ENCODE data around the gene PDZRN4.

Gene PDZRN4

GRCh38 chr12:41515953-41516352 lies 327.8 kb downstream of the PDZRN4 start:
- TF ChIP-seq CTCF (IDR thresholded peaks at IDR 0.05): no peak

- TF ChIP-seq CTCF (IDR thresholded peaks at IDR 0.05): no peak
These were observed 332.7 kb downstream of the PDZRN4 start for GRCh38 chr12:41520869-41521268.

GRCh38 chr12:41521872-41522379 lies 333.8 kb downstream of the PDZRN4 start:
- no peak for TF ChIP-seq CTCF (IDR thresholded peaks at IDR 0.05)

- TF ChIP-seq CTCF (IDR thresholded peaks at IDR 0.05): no peak
These were observed 338.9 kb downstream of the PDZRN4 start for GRCh38 chr12:41527062-41527461.

GRCh38 chr12:41527534-41528116 lies 339.5 kb downstream of the PDZRN4 start:
- no peak for TF ChIP-seq CTCF (IDR thresholded peaks at IDR 0.05)

GRCh38 chr12:41528874-41529273 lies 340.8 kb downstream of the PDZRN4 start:
- TF ChIP-seq CTCF (IDR thresholded peaks at IDR 0.05): no peak

- TF ChIP-seq CTCF (IDR thresholded peaks at IDR 0.05): no peak
These were observed 342.3 kb downstream of the PDZRN4 start for GRCh38 chr12:41530441-41530840.

Data from LNCAP (cell line).